Activated CD8-positive, alpha-beta T cell treated with anti-CD3 and anti-CD28 coated beads for 36 hours (primary cell): ENCODE measurements around the gene GREB1L. TPM values are rescaled to one million over a fixed set of nuclear protein-coding genes. Genes with fewer than 3 reads are reported as not detected.

Experiments
- ATAC-seq: fragments of 200-7000 bp; cut with Tn5 transposase; one replicate; pipeline ENCODE4 v1.10.0; 2021; ENCODE audit warnings: mild to moderate bottlenecking, moderate library complexity
- CTCF ChIA-PET: fragments of 350-600 bp; sonication (Branson Sonifier 250); formaldehyde crosslinking; loops from one replicate; lab custom pipeline; 2021; ENCODE audit warnings: antibody characterized with exemption; lab: Charles Lee
- POLR2A ChIA-PET: fragments of 350-600 bp; sonication (Branson Sonifier 250); formaldehyde crosslinking; loops from one replicate; lab custom pipeline; 2021; ENCODE audit warnings: antibody characterized with exemption; lab: Charles Lee
- DNase-seq: peaks from one replicate; pipeline ENCODE4 v3.0.0-alpha.2; 2020
- H3K27ac Mint-ChIP-seq: one replicate; pipeline ENCODE4 v1.8.0; 2021; ENCODE audit warnings: mild to moderate bottlenecking, mixed read lengths
- H3K27me3 Mint-ChIP-seq: one replicate; pipeline ENCODE4 v1.8.0; 2021; ENCODE audit warnings: mixed read lengths
- H3K36me3 Mint-ChIP-seq: one replicate; pipeline ENCODE4 v1.8.0; 2021; ENCODE audit warnings: low read depth, mixed read lengths
- H3K4me1 Mint-ChIP-seq: one replicate; pipeline ENCODE4 v1.8.0; 2021; ENCODE audit warnings: low read depth, mixed read lengths
- H3K4me3 Mint-ChIP-seq: one replicate; pipeline ENCODE4 v1.8.0; 2021; ENCODE audit warnings: mild to moderate bottlenecking, moderate library complexity, mixed read lengths
- H3K9me3 Mint-ChIP-seq: one replicate; pipeline ENCODE4 v1.8.0; 2021; ENCODE audit warnings: mixed read lengths
- CTCF ChIP-seq: fragments of 200-600 bp; IDR thresholded peaks from one replicate; pipeline ENCODE4 v1.8.0; 2022; ENCODE audit warnings: antibody characterized with exemption, mild to moderate bottlenecking
- intact Hi-C: fragments of 100-400 bp; cut with micrococcal nuclease; formaldehyde crosslinking; loops from one replicate; pipeline ENCODE4 v1.10.0; 2022
- total RNA-seq, 2 experiments: library from RNA; stranded (reverse); gene quantifications; one replicate each; pipeline ENCODE4 v1.2.3, GENCODE V29; 2021

Gene GREB1L
- total RNA-seq, 2 experiments from 2014 or later: not detected

GRCh38 chr18:21331065-21331464 lies 89.0 kb downstream of the GREB1L start:
- DNase-seq (no peak), ATAC-seq (no peak)
- CTCF ChIA-PET: no interaction called here
- no peak for TF ChIP-seq CTCF
- H3K9me3 Mint-ChIP-seq: no peaks in the 10 kb centered on the region
- H3K36me3 Mint-ChIP-seq: no peaks in the 10 kb centered on the region
- no peaks in the 10 kb centered on the region for H3K4me1 Mint-ChIP-seq
- no peak overlapping the region for H3K27ac Mint-ChIP-seq
- intact Hi-C loops: no loop called here
- H3K27me3 Mint-ChIP-seq: no peaks in the 10 kb centered on the region
- POLR2A ChIA-PET: no interaction called here
- no peak overlapping the region for H3K4me3 Mint-ChIP-seq

- ATAC-seq (no peak), DNase-seq (no peak)
- H3K27ac Mint-ChIP-seq: no peak overlapping the region
- POLR2A ChIA-PET: no interaction called here
- H3K9me3 Mint-ChIP-seq: no peaks in the 10 kb centered on the region
- H3K4me3 Mint-ChIP-seq: no peak overlapping the region
- intact Hi-C loops: no loop called here
- H3K36me3 Mint-ChIP-seq: no peaks in the 10 kb centered on the region
- no peaks in the 10 kb centered on the region for H3K27me3 Mint-ChIP-seq
- no peaks in the 10 kb centered on the region for H3K4me1 Mint-ChIP-seq
- CTCF ChIA-PET: no interaction called here
- TF ChIP-seq CTCF: no peak
Observed at GRCh38 chr18:21335927-21336488, 94.0 kb downstream of the GREB1L start.

- no peak for TF ChIP-seq CTCF
- DNase-seq: no peak
- CTCF ChIA-PET: no interaction called here
- intact Hi-C loops: no loop called here
- no peaks in the 10 kb centered on the region for H3K9me3 Mint-ChIP-seq
- no peaks in the 10 kb centered on the region for H3K36me3 Mint-ChIP-seq
- no peak overlapping the region for H3K27ac Mint-ChIP-seq
- H3K4me1 Mint-ChIP-seq: no peaks in the 10 kb centered on the region
- no peak overlapping the region for H3K4me3 Mint-ChIP-seq
- ATAC-seq: no peak
- no peaks in the 10 kb centered on the region for H3K27me3 Mint-ChIP-seq
- POLR2A ChIA-PET: no interaction called here
Observed at GRCh38 chr18:21336846-21337245, 94.8 kb downstream of the GREB1L start.

GRCh38 chr18:21341141-21341540 lies 99.1 kb downstream of the GREB1L start:
- ChIA-PET POLR2A (no interaction called here), CTCF (no interaction called here)
- no peak for ATAC-seq
- H3K27ac Mint-ChIP-seq: no peak overlapping the region
- DNase-seq: no peak
- TF ChIP-seq CTCF: no peak
- H3K27me3 Mint-ChIP-seq: no peaks in the 10 kb centered on the region
- intact Hi-C loops: no loop called here
- H3K36me3 Mint-ChIP-seq: no peaks in the 10 kb centered on the region
- no peaks in the 10 kb centered on the region for H3K9me3 Mint-ChIP-seq
- H3K4me3 Mint-ChIP-seq: no peak overlapping the region
- H3K4me1 Mint-ChIP-seq: no peaks in the 10 kb centered on the region

- intact Hi-C loops: no loop called here
- Mint-ChIP-seq H3K4me1 (no peaks in the 10 kb centered on the region), H3K9me3 (no peaks in the 10 kb centered on the region), H3K4me3 (no peak overlapping the region), H3K27ac (no peak overlapping the region), H3K27me3 (no peaks in the 10 kb centered on the region), H3K36me3 (no peaks in the 10 kb centered on the region)
- CTCF ChIA-PET: no interaction called here
- POLR2A ChIA-PET: no interaction called here
- no peak for TF ChIP-seq CTCF
- DNase-seq: no peak
- ATAC-seq: no peak
Observed at GRCh38 chr18:21342372-21342771, 100.3 kb downstream of the GREB1L start.
